WTC11 (cell line): ENCODE measurements around the gene RPH3AL.

ENCODE experiments used
- ATF6 ChIP-seq: sonication (generic); formaldehyde crosslinking; IDR thresholded peaks from 2 replicates; pipeline ENCODE4 v1.8.1; 2023; ENCODE audit warnings: mild to moderate bottlenecking, missing genetic modification reagents
- CREB1 ChIP-seq: sonication (generic); formaldehyde crosslinking; IDR thresholded peaks from 2 replicates; pipeline ENCODE4 v1.8.0; 2023; ENCODE audit warnings: mild to moderate bottlenecking, missing genetic modification reagents
- GABPB1 ChIP-seq: sonication (generic); formaldehyde crosslinking; IDR thresholded peaks from 2 replicates; pipeline ENCODE4 v1.8.1; 2023; ENCODE audit warnings: mild to moderate bottlenecking, missing genetic modification reagents
- MXD4 ChIP-seq: fragments of 250-450 bp; sonication (Bioruptor Pico); IDR thresholded peaks from 2 replicates; pipeline ENCODE4 v1.8.0; 2021; ENCODE audit warnings: mild to moderate bottlenecking, moderate library complexity, borderline replicate concordance
- NR2C2 ChIP-seq: sonication (generic); formaldehyde crosslinking; IDR thresholded peaks from 2 replicates; pipeline ENCODE4 v1.8.0; 2022; ENCODE audit warnings: mild to moderate bottlenecking, missing genetic modification reagents
- PRRX2 ChIP-seq: fragments of 250-450 bp; sonication (Bioruptor Pico); IDR thresholded peaks from 2 replicates; pipeline ENCODE4 v1.8.0; 2021; ENCODE audit warnings: mild to moderate bottlenecking
- SP1 ChIP-seq: sonication (generic); formaldehyde crosslinking; conservative IDR thresholded peaks from 2 replicates; pipeline ENCODE4 v1.8.1; 2022; ENCODE audit warnings: missing genetic modification reagents
- TCF7 ChIP-seq: sonication (generic); formaldehyde crosslinking; IDR thresholded peaks from 2 replicates; pipeline ENCODE4 v1.8.0; 2022; ENCODE audit warnings: mild to moderate bottlenecking, low read depth, missing genetic modification reagents, moderate library complexity
- TEAD1 ChIP-seq: sonication (generic); formaldehyde crosslinking; IDR thresholded peaks from 2 replicates; pipeline ENCODE4 v1.8.0; 2022; ENCODE audit warnings: mild to moderate bottlenecking, missing genetic modification reagents
- TF ChIP-seq, protein P1 (sequence below): fragments of 200-600 bp; IDR thresholded peaks from 2 replicates; pipeline ENCODE4 v1.8.0; 2022; ENCODE audit warnings: antibody characterized with exemption
- TF ChIP-seq, protein P2 (sequence below): sonication (generic); formaldehyde crosslinking; IDR thresholded peaks from 2 replicates; pipeline ENCODE4 v1.8.0; 2022; ENCODE audit warnings: mild to moderate bottlenecking, missing genetic modification reagents
- TF ChIP-seq, protein P3 (sequence below): sonication (generic); formaldehyde crosslinking; IDR thresholded peaks from 2 replicates; pipeline ENCODE4 v1.8.0; 2022; ENCODE audit warnings: mild to moderate bottlenecking, missing genetic modification reagents
- TF ChIP-seq, protein P4 (sequence below): sonication (generic); formaldehyde crosslinking; IDR thresholded peaks from 2 replicates; pipeline ENCODE4 v1.8.0; 2022; ENCODE audit warnings: mild to moderate bottlenecking, missing genetic modification reagents

- TF ChIP-seq, protein P1, sequence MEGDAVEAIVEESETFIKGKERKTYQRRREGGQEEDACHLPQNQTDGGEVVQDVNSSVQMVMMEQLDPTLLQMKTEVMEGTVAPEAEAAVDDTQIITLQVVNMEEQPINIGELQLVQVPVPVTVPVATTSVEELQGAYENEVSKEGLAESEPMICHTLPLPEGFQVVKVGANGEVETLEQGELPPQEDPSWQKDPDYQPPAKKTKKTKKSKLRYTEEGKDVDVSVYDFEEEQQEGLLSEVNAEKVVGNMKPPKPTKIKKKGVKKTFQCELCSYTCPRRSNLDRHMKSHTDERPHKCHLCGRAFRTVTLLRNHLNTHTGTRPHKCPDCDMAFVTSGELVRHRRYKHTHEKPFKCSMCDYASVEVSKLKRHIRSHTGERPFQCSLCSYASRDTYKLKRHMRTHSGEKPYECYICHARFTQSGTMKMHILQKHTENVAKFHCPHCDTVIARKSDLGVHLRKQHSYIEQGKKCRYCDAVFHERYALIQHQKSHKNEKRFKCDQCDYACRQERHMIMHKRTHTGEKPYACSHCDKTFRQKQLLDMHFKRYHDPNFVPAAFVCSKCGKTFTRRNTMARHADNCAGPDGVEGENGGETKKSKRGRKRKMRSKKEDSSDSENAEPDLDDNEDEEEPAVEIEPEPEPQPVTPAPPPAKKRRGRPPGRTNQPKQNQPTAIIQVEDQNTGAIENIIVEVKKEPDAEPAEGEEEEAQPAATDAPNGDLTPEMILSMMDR, result no peak
- TF ChIP-seq NR2C2 (CRISPR knock-in tag), result no peak
- no peak for TF ChIP-seq GABPB1 (CRISPR knock-in tag)
- TF ChIP-seq, protein P2, sequence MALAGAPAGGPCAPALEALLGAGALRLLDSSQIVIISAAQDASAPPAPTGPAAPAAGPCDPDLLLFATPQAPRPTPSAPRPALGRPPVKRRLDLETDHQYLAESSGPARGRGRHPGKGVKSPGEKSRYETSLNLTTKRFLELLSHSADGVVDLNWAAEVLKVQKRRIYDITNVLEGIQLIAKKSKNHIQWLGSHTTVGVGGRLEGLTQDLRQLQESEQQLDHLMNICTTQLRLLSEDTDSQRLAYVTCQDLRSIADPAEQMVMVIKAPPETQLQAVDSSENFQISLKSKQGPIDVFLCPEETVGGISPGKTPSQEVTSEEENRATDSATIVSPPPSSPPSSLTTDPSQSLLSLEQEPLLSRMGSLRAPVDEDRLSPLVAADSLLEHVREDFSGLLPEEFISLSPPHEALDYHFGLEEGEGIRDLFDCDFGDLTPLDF (CRISPR knock-in tag), result no peak
- no peak for TF ChIP-seq PRRX2 (CRISPR knock-in tag)
- no peak for TF ChIP-seq MXD4 (CRISPR knock-in tag)
- TF ChIP-seq TCF7, result no peak
- no peak for TF ChIP-seq CREB1
- TF ChIP-seq TEAD1 (CRISPR knock-in tag), result no peak
- TF ChIP-seq, protein P3, sequence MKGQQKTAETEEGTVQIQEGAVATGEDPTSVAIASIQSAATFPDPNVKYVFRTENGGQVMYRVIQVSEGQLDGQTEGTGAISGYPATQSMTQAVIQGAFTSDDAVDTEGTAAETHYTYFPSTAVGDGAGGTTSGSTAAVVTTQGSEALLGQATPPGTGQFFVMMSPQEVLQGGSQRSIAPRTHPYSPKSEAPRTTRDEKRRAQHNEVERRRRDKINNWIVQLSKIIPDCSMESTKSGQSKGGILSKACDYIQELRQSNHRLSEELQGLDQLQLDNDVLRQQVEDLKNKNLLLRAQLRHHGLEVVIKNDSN, result no peak
- no peak for TF ChIP-seq SP1 (CRISPR knock-in tag)
- TF ChIP-seq, protein P4, sequence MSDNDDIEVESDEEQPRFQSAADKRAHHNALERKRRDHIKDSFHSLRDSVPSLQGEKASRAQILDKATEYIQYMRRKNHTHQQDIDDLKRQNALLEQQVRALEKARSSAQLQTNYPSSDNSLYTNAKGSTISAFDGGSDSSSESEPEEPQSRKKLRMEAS (CRISPR knock-in tag), result no peak
- no peak for TF ChIP-seq ATF6
Measured at GRCh38 chr17:313231-313630, 39.4 kb downstream of the RPH3AL start.
